HEK293T (cell line): ENCODE data around the gene MDFI.

Experiments used
- ARNT ChIP-seq: fragments of 450-650 bp; IDR thresholded peaks from 2 replicates; pipeline ENCODE4 v1.6.1; 2017; ENCODE audit warnings: mild to moderate bottlenecking
- BHLHE40 ChIP-seq: fragments of 450-650 bp; IDR thresholded peaks from 2 replicates; pipeline ENCODE4 v1.6.1; 2016; ENCODE audit warnings: mild to moderate bottlenecking, moderate library complexity, borderline replicate concordance
- CTBP1 ChIP-seq: fragments of 450-650 bp; IDR thresholded peaks from 2 replicates; pipeline ENCODE4 v1.6.1; 2016; ENCODE audit warnings: borderline replicate concordance
- FOXA1 ChIP-seq: fragments of 450-650 bp; IDR thresholded peaks from 2 replicates; pipeline ENCODE4 v1.6.1; 2016; ENCODE audit warnings: mild to moderate bottlenecking
- FOXK2 ChIP-seq: fragments of 450-650 bp; IDR thresholded peaks from 2 replicates; pipeline ENCODE4 v1.6.1; 2016; ENCODE audit warnings: mild to moderate bottlenecking
- FOXM1 ChIP-seq: fragments of 450-650 bp; IDR thresholded peaks from 2 replicates; pipeline ENCODE4 v1.6.1; 2017; ENCODE audit warnings: mild to moderate bottlenecking, borderline replicate concordance
- LEF1 ChIP-seq: fragments of 450-650 bp; IDR thresholded peaks from 2 replicates; pipeline ENCODE4 v1.6.1; 2017; ENCODE audit warnings: mild to moderate bottlenecking, borderline replicate concordance
- NFRKB ChIP-seq: fragments of 450-650 bp; IDR thresholded peaks from 2 replicates; pipeline ENCODE4 v1.6.1; 2016; ENCODE audit warnings: mild to moderate bottlenecking, moderate library complexity
- PKNOX1 ChIP-seq: fragments of 450-650 bp; IDR thresholded peaks from 2 replicates; pipeline ENCODE4 v1.6.1; 2016
- SP1 ChIP-seq: fragments of 450-650 bp; IDR thresholded peaks from 2 replicates; pipeline ENCODE4 v1.6.1; 2017
- SUZ12 ChIP-seq: fragments of 450-650 bp; IDR thresholded peaks from 2 replicates; pipeline ENCODE4 v1.6.1; 2016; ENCODE audit warnings: mild to moderate bottlenecking
- TARDBP ChIP-seq: fragments of 450-650 bp; IDR thresholded peaks from 2 replicates; pipeline ENCODE4 v1.6.1; 2016
- ZNF384 ChIP-seq: fragments of 450-650 bp; IDR thresholded peaks from 2 replicates; pipeline ENCODE4 v1.6.1; 2016

DNA sequence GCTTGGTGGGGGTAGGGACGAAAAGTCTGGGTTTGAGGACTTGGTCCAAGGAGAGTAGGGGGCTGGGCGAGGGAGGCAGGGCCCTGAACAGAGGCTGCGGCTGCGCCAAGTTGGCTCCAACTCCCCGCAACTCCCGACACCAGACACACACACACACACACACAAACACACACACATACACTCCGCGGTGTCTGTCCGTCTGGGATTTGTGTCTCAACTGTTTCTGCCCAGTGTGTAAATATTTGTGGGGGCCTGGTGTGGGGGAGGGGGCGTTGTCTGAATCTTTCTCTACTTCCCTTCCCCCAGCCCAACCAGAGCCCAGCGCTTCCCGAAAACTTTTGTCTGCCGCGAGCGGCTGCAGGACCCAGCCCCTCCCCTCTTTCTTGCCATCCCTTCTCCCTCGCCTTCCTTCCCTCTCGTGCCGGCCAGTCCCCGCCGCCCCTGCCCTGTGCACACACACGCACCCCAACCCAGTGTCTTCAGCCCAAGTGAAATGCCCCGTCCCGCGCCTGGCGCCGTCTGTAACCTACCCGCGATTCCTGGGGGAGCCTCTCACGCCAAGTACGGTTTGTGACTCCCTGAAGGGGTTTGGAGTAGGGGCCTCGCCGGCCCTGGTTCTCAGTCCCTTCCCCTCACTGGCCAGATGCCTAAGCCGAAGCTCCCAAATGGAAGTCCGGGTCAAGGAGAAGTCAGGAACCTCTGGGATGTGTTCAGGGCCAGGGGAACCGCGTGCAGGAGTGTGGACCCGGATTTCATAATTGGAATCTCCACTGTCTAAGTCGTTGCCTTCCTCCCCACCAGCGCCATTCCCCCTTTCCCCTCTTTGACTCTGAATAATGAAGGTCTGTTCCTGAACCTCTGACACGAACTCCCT is 904 bp downstream of the MDFI start:
- no peak for TF ChIP-seq PKNOX1
- TF ChIP-seq ZNF384 = no peak
- TF ChIP-seq NFRKB = no peak
- no peak for TF ChIP-seq FOXA1
- TF ChIP-seq SP1 = no peak
- no peak for TF ChIP-seq SUZ12
- no peak for TF ChIP-seq ARNT
- no peak for TF ChIP-seq LEF1
- TF ChIP-seq BHLHE40 = no peak
- TF ChIP-seq TARDBP = no peak
- no peak for TF ChIP-seq FOXM1
- TF ChIP-seq CTBP1 = no peak
- no peak for TF ChIP-seq FOXK2
